Left renal cortex interstitium (tissue), 4 donors: ENCODE data around the gene FKBP4. TPM values are rescaled to one million over a fixed set of nuclear protein-coding genes. Genes with fewer than 3 reads are reported as not detected.

Source experiments
- DNase-seq, 4 donors: peaks; one replicate each; pipeline ENCODE4 v3.0.0-alpha.2; 2013; ENCODE audit warnings: low read depth in 4 of 4, low spot score in 2 of 4, missing footprints in 1 of 4
- polyA plus RNA-seq, 4 donors: library from polyadenylated mRNA; unstranded; fragments of 120-200 nt; gene quantifications; one replicate each; pipeline ENCODE4 v1.2.1, GENCODE V29; 2013; ENCODE audit not compliant: insufficient read length in 4 of 4

Gene FKBP4
- polyA plus RNA-seq, 4 donors, result 114 to 154 (median 135) TPM

GRCh38 chr12:2811801-2812200, 17.0 kb downstream of the FKBP4 start:
- no peak for DNase-seq

GRCh38 chr12:2812290-2813213, 17.8 kb downstream of the FKBP4 start, which contains the start of gene ITFG2:
Gene ITFG2, plus strand, starts transcription at chr12:2812668. Its CDS starts 93 bp downstream, at chr12:2812761.
- peak; percentile 98 to 100 (median 99) for DNase-seq

GRCh38 chr12:2813214-2814185, 18.7 kb downstream of the FKBP4 start:
- DNase-seq, result no peak

GRCh38 chr12:2819810-2820209, 25.0 kb downstream of the FKBP4 start:
- no peak for DNase-seq

GRCh38 chr12:2820432-2820831, 25.7 kb downstream of the FKBP4 start:
- DNase-seq, result no peak

GRCh38 chr12:2823483-2823882, 28.7 kb downstream of the FKBP4 start:
- DNase-seq, result no peak

- no peak for DNase-seq
Measured at GRCh38 chr12:2824541-2824940, 29.8 kb downstream of the FKBP4 start.

GRCh38 chr12:2825132-2825531, 30.4 kb downstream of the FKBP4 start:
- DNase-seq, result no peak

- no peak for DNase-seq
Measured at GRCh38 chr12:2826036-2826435, 31.3 kb downstream of the FKBP4 start.

- DNase-seq, result no peak
Measured at GRCh38 chr12:2826721-2827515, 32.1 kb downstream of the FKBP4 start.

- no peak for DNase-seq
Measured at GRCh38 chr12:2829275-2829674, 34.5 kb downstream of the FKBP4 start.

- DNase-seq, result no peak
Measured at GRCh38 chr12:2832550-2833127, 37.9 kb downstream of the FKBP4 start.

- DNase-seq, result no peak
Measured at GRCh38 chr12:2833327-2833726, 38.6 kb downstream of the FKBP4 start.

GRCh38 chr12:2833810-2834209, 39.0 kb downstream of the FKBP4 start:
- no peak for DNase-seq

GRCh38 chr12:2834581-2835491, 40.1 kb downstream of the FKBP4 start, which contains the start of gene NRIP2:
Gene NRIP2, minus strand, starts transcription at chr12:2835035. Its CDS starts 52 bp downstream, at chr12:2834983.
- peak in 3 of 4 donors; percentile 70 to 73 (median 71) for DNase-seq

- no peak for DNase-seq
Measured at GRCh38 chr12:2835691-2836403, 41.1 kb downstream of the FKBP4 start.

GRCh38 chr12:2836574-2836973, 41.8 kb downstream of the FKBP4 start:
- no peak for DNase-seq

GRCh38 chr12:2841056-2841650, 46.4 kb downstream of the FKBP4 start:
- DNase-seq, result no peak
